ENCODE data around the gene DIS3L.
"Not testable (repeated sequence)": the region's sequence is repeated elsewhere in the genome, so short reads cannot be mapped to it uniquely, and the experiment has no call there.

Gene DIS3L

DNA sequence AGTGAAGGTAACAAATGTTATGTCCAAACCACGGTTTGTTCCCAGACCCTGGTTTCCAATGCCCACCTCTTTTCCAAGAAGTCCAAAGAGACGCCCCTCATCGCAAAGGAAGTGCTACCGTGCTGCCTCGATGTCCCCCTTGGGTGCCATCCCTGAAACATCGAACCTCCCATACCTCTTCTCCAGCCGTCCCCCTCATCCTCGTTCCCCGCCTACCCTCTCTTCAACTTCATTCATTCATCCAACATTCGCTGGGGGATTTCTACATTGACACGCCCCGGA lies 62.6 kb downstream of the DIS3L start:
- TF ChIP-seq, protein P1, sequence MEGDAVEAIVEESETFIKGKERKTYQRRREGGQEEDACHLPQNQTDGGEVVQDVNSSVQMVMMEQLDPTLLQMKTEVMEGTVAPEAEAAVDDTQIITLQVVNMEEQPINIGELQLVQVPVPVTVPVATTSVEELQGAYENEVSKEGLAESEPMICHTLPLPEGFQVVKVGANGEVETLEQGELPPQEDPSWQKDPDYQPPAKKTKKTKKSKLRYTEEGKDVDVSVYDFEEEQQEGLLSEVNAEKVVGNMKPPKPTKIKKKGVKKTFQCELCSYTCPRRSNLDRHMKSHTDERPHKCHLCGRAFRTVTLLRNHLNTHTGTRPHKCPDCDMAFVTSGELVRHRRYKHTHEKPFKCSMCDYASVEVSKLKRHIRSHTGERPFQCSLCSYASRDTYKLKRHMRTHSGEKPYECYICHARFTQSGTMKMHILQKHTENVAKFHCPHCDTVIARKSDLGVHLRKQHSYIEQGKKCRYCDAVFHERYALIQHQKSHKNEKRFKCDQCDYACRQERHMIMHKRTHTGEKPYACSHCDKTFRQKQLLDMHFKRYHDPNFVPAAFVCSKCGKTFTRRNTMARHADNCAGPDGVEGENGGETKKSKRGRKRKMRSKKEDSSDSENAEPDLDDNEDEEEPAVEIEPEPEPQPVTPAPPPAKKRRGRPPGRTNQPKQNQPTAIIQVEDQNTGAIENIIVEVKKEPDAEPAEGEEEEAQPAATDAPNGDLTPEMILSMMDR (conservative IDR thresholded peaks at IDR 0.05; ENCODE audit: control insufficient read depth, insufficient read depth, low read depth, low read length): no peak
- peak overlapping the region; percentile 92 for H3K4me3 ChIP-seq (ENCODE audit: control insufficient read depth, low read depth, low read length)
- DNase-seq (ENCODE audit: low read depth): no peak

DNA sequence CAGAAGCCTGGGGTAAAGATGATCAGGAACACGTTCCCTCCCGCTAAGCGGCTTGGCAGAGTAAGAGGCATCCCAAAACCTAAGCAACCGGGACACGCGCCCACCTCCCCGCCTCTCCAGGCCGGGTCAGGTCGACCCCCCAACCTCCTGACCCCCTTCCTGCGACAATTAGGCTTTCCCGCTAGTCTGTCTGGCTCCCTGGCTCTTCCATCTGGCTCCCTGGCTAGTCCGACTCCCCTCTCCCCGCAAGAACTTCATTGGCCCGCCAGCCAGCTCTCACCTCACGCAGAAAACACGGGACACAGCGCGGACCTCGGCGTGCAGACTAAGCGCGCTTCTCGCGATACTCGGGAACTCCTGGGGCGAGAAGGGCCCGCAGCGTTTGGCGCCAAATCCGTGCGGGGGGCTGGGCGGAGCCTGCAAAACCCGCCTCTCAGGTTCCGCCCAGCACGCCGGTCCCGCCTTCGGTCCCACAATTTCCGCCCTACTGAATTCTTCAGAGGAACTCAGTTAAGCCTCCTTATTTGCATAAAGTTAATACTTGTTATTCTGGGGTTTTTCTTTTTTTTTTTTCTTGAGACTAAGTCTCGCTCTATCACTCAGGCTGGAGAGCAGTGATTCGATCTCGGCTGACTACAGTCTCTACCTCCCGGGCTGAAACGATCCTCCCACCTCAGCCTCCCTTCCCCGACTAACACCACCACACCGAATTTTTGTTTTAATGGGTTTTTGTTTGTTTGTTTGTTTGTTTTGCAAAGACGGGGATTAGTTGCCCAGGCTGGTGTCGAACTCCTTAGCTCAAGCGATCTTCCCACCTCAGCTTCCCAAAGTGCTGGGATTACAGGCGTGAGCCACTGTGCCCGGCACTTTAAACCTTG lies 63.2 kb downstream of the DIS3L start, which contains the start of gene TIPIN:
Gene TIPIN, minus strand, starts transcription at position 327 of the 878 bp plus-strand sequence. CDS start 3,738 bp downstream, outside the sequence.
- DNase-seq (ENCODE audit: low read depth): peak; percentile 95
- H3K4me3 ChIP-seq (ENCODE audit: control insufficient read depth, low read depth, low read length): peak within 1 kb of the TSS; percentile 92
- TF ChIP-seq, protein P1 (conservative IDR thresholded peaks at IDR 0.05; ENCODE audit: control insufficient read depth, insufficient read depth, low read depth, low read length): no peak

- no peak for DNase-seq (ENCODE audit: low read depth)
- TF ChIP-seq, protein P1 (conservative IDR thresholded peaks at IDR 0.05; ENCODE audit: control insufficient read depth, insufficient read depth, low read depth, low read length): no peak
- H3K4me3 ChIP-seq (ENCODE audit: control insufficient read depth, low read depth, low read length): no peak overlapping the region
These were observed 66.4 kb downstream of the DIS3L start for GRCh38 chr15:66359740-66360139.

DNA sequence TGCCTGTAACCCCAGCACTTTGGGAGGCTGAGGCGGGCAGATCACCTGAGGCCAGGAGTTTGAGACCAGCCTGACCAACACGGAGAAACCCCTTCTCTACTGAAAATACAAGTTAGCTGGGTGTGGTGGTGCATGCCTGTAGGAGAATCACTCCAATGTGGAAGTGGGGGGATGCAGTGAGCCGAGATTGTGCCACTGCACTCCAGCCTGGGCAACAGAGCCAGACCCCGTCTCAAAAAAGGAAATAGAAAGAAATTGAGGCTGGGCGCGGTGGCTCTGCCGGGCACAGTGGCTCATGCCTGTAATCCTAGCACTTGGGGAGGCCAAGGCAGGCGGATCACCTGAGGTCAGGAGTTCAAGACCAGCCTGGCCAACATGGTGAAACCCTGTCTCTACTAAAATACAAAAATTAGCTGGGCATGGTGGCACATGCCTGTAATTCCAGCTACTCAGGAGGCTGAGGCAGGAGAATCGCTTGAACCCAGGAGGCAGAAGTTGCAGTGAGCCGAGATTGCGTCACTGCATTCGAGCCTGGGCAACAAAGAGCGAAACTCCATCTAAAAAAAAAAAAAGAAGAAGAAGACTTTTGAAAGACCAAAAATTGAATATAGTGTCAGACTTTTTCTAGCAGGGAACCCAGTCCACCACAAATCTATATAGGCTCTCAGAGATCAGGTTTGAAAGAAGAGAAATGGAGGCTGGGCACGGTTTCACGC lies 68.5 kb downstream of the DIS3L start:
- H3K4me3 ChIP-seq (ENCODE audit: control insufficient read depth, low read depth, low read length); DNase-seq (ENCODE audit: low read depth): not testable (repeated sequence)

GRCh38 chr15:66362776-66363175 lies 69.4 kb downstream of the DIS3L start:
- TF ChIP-seq, protein P1 (conservative IDR thresholded peaks at IDR 0.05; ENCODE audit: control insufficient read depth, insufficient read depth, low read depth, low read length): no peak
- H3K4me3 ChIP-seq (ENCODE audit: control insufficient read depth, low read depth, low read length): no peak overlapping the region
- DNase-seq (ENCODE audit: low read depth): no peak

DNA sequence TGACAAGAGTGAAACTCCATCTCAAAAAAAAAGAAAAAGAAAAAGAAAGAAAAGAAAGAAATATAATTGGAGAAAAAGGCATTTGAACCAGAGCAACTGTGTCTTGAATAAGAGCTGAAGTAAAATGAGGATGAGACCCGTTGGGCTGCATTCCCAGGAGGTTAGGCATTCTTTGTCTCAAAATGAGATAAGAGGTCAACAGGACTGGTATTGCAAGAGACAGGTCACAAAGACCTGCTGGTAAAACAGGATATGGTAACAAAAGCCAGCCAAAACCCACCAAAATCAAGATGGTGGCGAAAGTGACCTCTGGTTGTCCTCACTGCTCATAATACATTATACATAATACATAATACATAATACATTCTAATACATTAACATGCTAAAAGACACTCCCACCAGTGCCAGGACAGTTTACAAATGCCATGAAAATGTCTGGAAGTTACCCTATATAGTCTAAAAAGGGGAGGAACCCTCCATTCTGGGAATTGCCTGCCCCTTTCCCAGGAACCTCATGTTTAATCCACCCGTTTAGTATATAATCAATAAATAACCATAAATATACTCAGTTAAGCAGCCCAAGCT lies 71.7 kb downstream of the DIS3L start:
- H3K4me3 ChIP-seq (ENCODE audit: control insufficient read depth, low read depth, low read length): no peak overlapping the region
- DNase-seq (ENCODE audit: low read depth): no peak
- TF ChIP-seq, protein P1 (conservative IDR thresholded peaks at IDR 0.05; ENCODE audit: control insufficient read depth, insufficient read depth, low read depth, low read length): no peak

Data from fibroblast of mammary gland (primary cell).